ENCODE data around the gene LSM14B. TPM values are rescaled to one million over a fixed set of nuclear protein-coding genes. Genes with fewer than 3 reads are reported as not detected.

Gene LSM14B
- total RNA-seq, 1 experiment from 2014 or later, result 82.4 TPM

DNA sequence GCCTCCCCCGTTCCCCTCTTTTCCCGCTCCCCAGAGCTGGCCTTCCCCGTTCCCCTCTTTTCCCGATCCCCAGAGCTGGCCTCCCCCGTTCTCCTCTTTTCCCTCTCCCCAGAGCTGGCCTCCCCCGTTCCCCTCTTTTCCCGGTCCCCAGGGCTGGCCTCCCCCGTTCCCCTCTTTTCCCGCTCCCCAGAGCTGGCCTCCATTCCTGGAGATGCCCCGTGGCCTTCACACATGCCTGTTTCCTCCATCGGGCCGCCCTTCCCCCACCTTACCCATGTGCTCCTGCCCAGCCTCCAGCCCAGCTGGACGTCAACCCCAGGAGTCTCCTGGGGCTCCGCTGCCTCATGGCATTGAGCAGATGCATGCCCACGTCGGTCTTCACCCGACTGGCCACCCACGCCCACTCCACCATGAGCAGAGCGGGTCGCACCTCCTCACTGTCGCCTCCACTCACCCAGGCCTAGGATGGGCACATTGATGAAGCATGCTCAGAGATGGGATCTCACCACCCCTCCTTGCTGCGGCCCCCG is 29.6 kb downstream of the LSM14B start:
- peaks cover 44 to 50% of the 10 kb centered on the region in 2 experiments for H3K4me1 Mint-ChIP-seq
- no peak overlapping the region for H3K4ac ChIP-seq (ENCODE audit: low read depth, low read length)
- no peak overlapping the region for H2AFZ ChIP-seq (ENCODE audit: low read length)
- no peak overlapping the region for H2BK15ac ChIP-seq (ENCODE audit: low read depth, low read length)
- no peak overlapping the region for H3K9ac ChIP-seq (ENCODE audit: extremely low read depth, insufficient read length, low read length)
- H3K27me3 Mint-ChIP-seq (ENCODE audit: low read depth), result no peaks in the 10 kb centered on the region
- H3K27ac ChIP-seq (ENCODE audit: insufficient read length, low read depth, low read length), result no peak overlapping the region
- TF ChIP-seq, protein P1, sequence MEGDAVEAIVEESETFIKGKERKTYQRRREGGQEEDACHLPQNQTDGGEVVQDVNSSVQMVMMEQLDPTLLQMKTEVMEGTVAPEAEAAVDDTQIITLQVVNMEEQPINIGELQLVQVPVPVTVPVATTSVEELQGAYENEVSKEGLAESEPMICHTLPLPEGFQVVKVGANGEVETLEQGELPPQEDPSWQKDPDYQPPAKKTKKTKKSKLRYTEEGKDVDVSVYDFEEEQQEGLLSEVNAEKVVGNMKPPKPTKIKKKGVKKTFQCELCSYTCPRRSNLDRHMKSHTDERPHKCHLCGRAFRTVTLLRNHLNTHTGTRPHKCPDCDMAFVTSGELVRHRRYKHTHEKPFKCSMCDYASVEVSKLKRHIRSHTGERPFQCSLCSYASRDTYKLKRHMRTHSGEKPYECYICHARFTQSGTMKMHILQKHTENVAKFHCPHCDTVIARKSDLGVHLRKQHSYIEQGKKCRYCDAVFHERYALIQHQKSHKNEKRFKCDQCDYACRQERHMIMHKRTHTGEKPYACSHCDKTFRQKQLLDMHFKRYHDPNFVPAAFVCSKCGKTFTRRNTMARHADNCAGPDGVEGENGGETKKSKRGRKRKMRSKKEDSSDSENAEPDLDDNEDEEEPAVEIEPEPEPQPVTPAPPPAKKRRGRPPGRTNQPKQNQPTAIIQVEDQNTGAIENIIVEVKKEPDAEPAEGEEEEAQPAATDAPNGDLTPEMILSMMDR (conservative IDR thresholded peaks at IDR 0.05), result no peak
- no peak overlapping the region for H2BK5ac ChIP-seq (ENCODE audit: insufficient read length, low read length)
- H3K4me1 ChIP-seq (ENCODE audit: insufficient read depth, low read length), result peaks cover 9% of the 10 kb centered on the region; the same call in 1 of the 2 replicates
- H2BK12ac ChIP-seq (ENCODE audit: insufficient read length, low read depth, low read length), result no peak overlapping the region
- H3K4me2 ChIP-seq (ENCODE audit: insufficient read depth, insufficient read length, low read length), result no peak overlapping the region
- no peak overlapping the region for H2AK5ac ChIP-seq (ENCODE audit: insufficient read length, low read length)
- H3T11ph ChIP-seq (ENCODE audit: low read length), result no peak overlapping the region
- no peak overlapping the region for H3K4me3 Mint-ChIP-seq
- no peak overlapping the region for H3K23ac ChIP-seq (ENCODE audit: insufficient read length, low read depth, low read length)
- H4K5ac ChIP-seq (ENCODE audit: insufficient read length, low read depth, low read length), result no peak overlapping the region
- peaks cover 27 to 38% (median 30%) of the 10 kb centered on the region in 3 experiments for H3K36me3 Mint-ChIP-seq (ENCODE audit: insufficient read depth in 1 of 3, low read depth in 3 of 3)
- H3K14ac ChIP-seq (ENCODE audit: insufficient read depth, low read length), result no peak overlapping the region; the same call in 1 of the 2 replicates
- DNase-seq, result no peak
- H3K27ac Mint-ChIP-seq, result peak overlapping the region in 2 of 3 experiments; percentile 53 to 58; a peak in 1 of 7 replicates
- peaks cover 49% of the 10 kb centered on the region; the same call in 1 of the 2 replicates for H3K79me2 ChIP-seq (ENCODE audit: insufficient read depth, low read length)
- peaks cover 11% of the 10 kb centered on the region for H3K79me1 ChIP-seq (ENCODE audit: insufficient read depth, low read depth, low read length, poor library complexity, severe bottlenecking)
- no peaks in the 10 kb centered on the region for H3K27me3 ChIP-seq (ENCODE audit: insufficient read depth, low read length)
- peaks cover 6% of the 10 kb centered on the region in 2 experiments; a peak in 2 of 5 replicates for H3K9me3 Mint-ChIP-seq
- H2BK120ac ChIP-seq (ENCODE audit: low read depth, low read length, poor library complexity, severe bottlenecking), result no peak overlapping the region
- H3K56ac ChIP-seq (ENCODE audit: insufficient read length, low read depth, low read length), result no peak overlapping the region
- H4K8ac ChIP-seq (replicated peaks; ENCODE audit: insufficient read length, low read depth, low read length), result no peak overlapping the region
- no peaks in the 10 kb centered on the region for H3K9me3 ChIP-seq (ENCODE audit: control insufficient read depth, low read depth, low read length)
- no peak overlapping the region for H3K18ac ChIP-seq (ENCODE audit: insufficient read length, low read depth, low read length)
- H2BK20ac ChIP-seq (ENCODE audit: low read depth, low read length, poor library complexity, severe bottlenecking), result no peak overlapping the region
- no CpG with 5 or more reads among the region's 23 CpGs for WGBS (ENCODE audit: extremely low coverage, insufficient read length, low lambda C conversion rate)
- no peak overlapping the region for H4K91ac ChIP-seq (ENCODE audit: insufficient read length, low read depth, low read length)
- no peaks in the 10 kb centered on the region for H3K23me2 ChIP-seq (ENCODE audit: insufficient read length, low read depth, low read length, poor library complexity, severe bottlenecking)
- no peaks in the 10 kb centered on the region for H4K20me1 ChIP-seq (ENCODE audit: control insufficient read depth, insufficient read depth, insufficient read length)

All from H9 (cell line).